Measurements from ENCODE around the gene CLASP1. TPM values are rescaled to one million over a fixed set of nuclear protein-coding genes. Genes with fewer than 3 reads are reported as not detected.

CLASP1 gene
- total RNA-seq, 6 experiments from 2014 or later: 38.2 to 49.0 (median 41.1) TPM

GRCh38 chr2:121626777-121627524 lies 22.3 kb downstream of the CLASP1 start:
- Mint-ChIP-seq H3K27ac (no peak overlapping the region), H3K4me1 (ENCODE audit: low read depth) (peaks cover 10% of the 10 kb centered on the region), H3K36me3 (ENCODE audit: low read depth) (peaks cover 11% of the 10 kb centered on the region; the same call in 1 of the 2 replicates), H3K27me3 (ENCODE audit: insufficient read depth) (no peaks in the 10 kb centered on the region), H3K9me3 (no peaks in the 10 kb centered on the region), H3K4me3 (no peak overlapping the region)
- no peak for DNase-seq
- TF ChIP-seq CTCF (IDR thresholded peaks at IDR 0.05): no peak

GRCh38 chr2:121625953-121626352 lies 23.3 kb downstream of the CLASP1 start:
- no peak for TF ChIP-seq CTCF (IDR thresholded peaks at IDR 0.05)
- Mint-ChIP-seq H3K27ac (no peak overlapping the region), H3K27me3 (ENCODE audit: insufficient read depth) (no peaks in the 10 kb centered on the region), H3K4me1 (ENCODE audit: low read depth) (peaks cover 10% of the 10 kb centered on the region), H3K9me3 (no peaks in the 10 kb centered on the region), H3K36me3 (ENCODE audit: low read depth) (peaks cover 11% of the 10 kb centered on the region; the same call in 1 of the 2 replicates), H3K4me3 (no peak overlapping the region)
- DNase-seq: no peak

GRCh38 chr2:121617042-121617599 lies 32.1 kb downstream of the CLASP1 start:
- H3K9me3 Mint-ChIP-seq: no peaks in the 10 kb centered on the region
- no peak for DNase-seq
- no peak for TF ChIP-seq CTCF (IDR thresholded peaks at IDR 0.05)
- no peak overlapping the region for H3K4me3 Mint-ChIP-seq
- peaks cover 24% of the 10 kb centered on the region for H3K36me3 Mint-ChIP-seq (ENCODE audit: low read depth)
- no peaks in the 10 kb centered on the region for H3K27me3 Mint-ChIP-seq (ENCODE audit: insufficient read depth)
- H3K4me1 Mint-ChIP-seq (ENCODE audit: low read depth): no peaks in the 10 kb centered on the region
- no peak overlapping the region for H3K27ac Mint-ChIP-seq

GRCh38 chr2:121613774-121614173 lies 35.5 kb downstream of the CLASP1 start:
- H3K9me3 Mint-ChIP-seq: no peaks in the 10 kb centered on the region
- no peak overlapping the region for H3K4me3 Mint-ChIP-seq

GRCh38 chr2:121613152-121613551 lies 36.1 kb downstream of the CLASP1 start:
- H3K36me3 Mint-ChIP-seq (ENCODE audit: low read depth): peaks cover 24% of the 10 kb centered on the region
- H3K27me3 Mint-ChIP-seq (ENCODE audit: insufficient read depth): no peaks in the 10 kb centered on the region
- H3K4me1 Mint-ChIP-seq (ENCODE audit: low read depth): peaks cover 6% of the 10 kb centered on the region; the same call in 1 of the 2 replicates
- no peak for DNase-seq
- H3K27ac Mint-ChIP-seq: no peak overlapping the region
- H3K9me3 Mint-ChIP-seq: no peaks in the 10 kb centered on the region
- no peak for TF ChIP-seq CTCF (IDR thresholded peaks at IDR 0.05)
- H3K4me3 Mint-ChIP-seq: no peak overlapping the region

More at GRCh38 chr2:121613774-121614173, 35.5 kb downstream of the CLASP1 start:
- H3K27me3 Mint-ChIP-seq (ENCODE audit: insufficient read depth): no peaks in the 10 kb centered on the region
- DNase-seq: no peak
- no peak for TF ChIP-seq CTCF (IDR thresholded peaks at IDR 0.05)
- H3K36me3 Mint-ChIP-seq (ENCODE audit: low read depth): peaks cover 24% of the 10 kb centered on the region
- H3K4me1 Mint-ChIP-seq (ENCODE audit: low read depth): peaks cover 6% of the 10 kb centered on the region; the same call in 1 of the 2 replicates
- no peak overlapping the region for H3K27ac Mint-ChIP-seq

Data from HFFc6 (cell line).